T-helper 1 cell treated with Interleukin-12 subunit alpha and Interleukin-12 subunit beta and Interleukin-4 antibody, amounts not matched to agents 30 μg/mL and 1 μg/mL, for 36 hours (primary cell): ENCODE measurements around the gene ASB2.

ENCODE experiments used
- H3K27ac Mint-ChIP-seq: one replicate; pipeline ENCODE4 v1.8.0; 2021; ENCODE audit warnings: mild to moderate bottlenecking, mixed read lengths
- H3K27me3 Mint-ChIP-seq: one replicate; pipeline ENCODE4 v1.8.0; 2021; ENCODE audit warnings: low read depth, mixed read lengths
- H3K36me3 Mint-ChIP-seq: one replicate; pipeline ENCODE4 v1.8.0; 2021; ENCODE audit warnings: low read depth, mixed read lengths
- H3K4me1 Mint-ChIP-seq: one replicate; pipeline ENCODE4 v1.8.0; 2021; ENCODE audit warnings: low read depth, mixed read lengths
- H3K4me3 Mint-ChIP-seq: one replicate; pipeline ENCODE4 v1.8.0; 2021; ENCODE audit warnings: mild to moderate bottlenecking, moderate library complexity, mixed read lengths
- H3K9me3 Mint-ChIP-seq: one replicate; pipeline ENCODE4 v1.8.0; 2021; ENCODE audit warnings: mixed read lengths

ASB2 gene, protein sequence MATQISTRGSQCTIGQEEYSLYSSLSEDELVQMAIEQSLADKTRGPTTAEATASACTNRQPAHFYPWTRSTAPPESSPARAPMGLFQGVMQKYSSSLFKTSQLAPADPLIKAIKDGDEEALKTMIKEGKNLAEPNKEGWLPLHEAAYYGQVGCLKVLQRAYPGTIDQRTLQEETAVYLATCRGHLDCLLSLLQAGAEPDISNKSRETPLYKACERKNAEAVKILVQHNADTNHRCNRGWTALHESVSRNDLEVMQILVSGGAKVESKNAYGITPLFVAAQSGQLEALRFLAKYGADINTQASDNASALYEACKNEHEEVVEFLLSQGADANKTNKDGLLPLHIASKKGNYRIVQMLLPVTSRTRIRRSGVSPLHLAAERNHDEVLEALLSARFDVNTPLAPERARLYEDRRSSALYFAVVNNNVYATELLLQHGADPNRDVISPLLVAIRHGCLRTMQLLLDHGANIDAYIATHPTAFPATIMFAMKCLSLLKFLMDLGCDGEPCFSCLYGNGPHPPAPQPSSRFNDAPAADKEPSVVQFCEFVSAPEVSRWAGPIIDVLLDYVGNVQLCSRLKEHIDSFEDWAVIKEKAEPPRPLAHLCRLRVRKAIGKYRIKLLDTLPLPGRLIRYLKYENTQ

DNA sequence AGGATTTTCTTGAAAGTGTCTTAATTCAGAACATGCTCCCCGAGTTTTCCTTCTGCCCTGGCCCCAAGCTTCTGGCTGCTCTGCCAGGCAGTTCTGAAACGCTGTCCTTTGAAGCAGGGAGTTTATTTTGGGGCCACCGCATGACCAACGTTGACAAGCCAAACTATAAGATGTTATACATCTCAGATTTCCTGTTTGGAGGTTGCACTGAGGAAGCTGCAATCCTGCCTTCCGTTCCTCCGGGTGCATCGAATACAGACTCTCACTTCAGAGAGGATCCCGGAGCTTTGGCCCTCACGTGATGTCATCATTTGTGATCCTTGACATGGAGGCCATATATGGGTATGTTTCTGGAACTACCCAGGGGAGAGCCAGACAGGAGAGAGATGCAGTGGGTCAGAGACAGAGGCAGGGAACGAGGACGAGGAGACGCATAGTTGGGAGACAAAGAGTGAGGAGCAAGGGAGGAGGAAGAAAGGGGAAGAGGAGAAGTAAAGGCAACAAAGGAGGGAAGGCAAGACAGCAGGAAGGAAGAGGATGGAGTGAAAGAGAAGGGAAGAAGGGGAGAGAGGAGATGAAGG, at the start of gene ASB2:
ASB2 (minus strand) TSS at position 94 of the 581 bp plus-strand sequence. CDS start 12,031 bp downstream, outside the sequence.
- Mint-ChIP-seq H3K27me3 (no peaks in the 10 kb centered on the region), H3K36me3 (peaks cover 34% of the 10 kb centered on the region), H3K27ac (peak within 1 kb of the TSS; percentile 100), H3K4me1 (peaks cover 74% of the 10 kb centered on the region), H3K4me3 (peak within 1 kb of the TSS; percentile 83), H3K9me3 (peaks cover 12% of the 10 kb centered on the region)

DNA sequence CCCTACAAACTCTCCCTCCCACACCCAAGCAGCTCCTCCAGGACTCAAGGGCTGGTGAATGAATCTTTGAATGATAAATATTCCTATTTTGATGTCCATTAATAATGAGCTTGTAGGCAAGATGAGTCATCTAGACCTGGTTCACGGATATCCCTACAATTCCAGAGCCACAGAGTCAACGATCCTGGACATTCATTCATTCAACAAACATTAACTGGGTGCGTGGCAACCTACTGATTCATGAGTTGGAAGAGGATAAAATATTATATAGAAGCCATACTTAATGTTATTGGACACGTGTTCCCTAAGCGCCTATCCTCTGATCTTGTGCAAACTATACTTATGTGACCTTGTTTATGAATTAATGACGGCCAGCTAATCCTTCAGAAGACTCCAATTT, 49.4 kb upstream of the ASB2 start:
- Mint-ChIP-seq H3K4me3 (peak overlapping the region; percentile 70), H3K27me3 (peaks cover 6% of the 10 kb centered on the region), H3K27ac (no peak overlapping the region), H3K36me3 (no peaks in the 10 kb centered on the region), H3K9me3 (no peaks in the 10 kb centered on the region), H3K4me1 (peaks cover 43% of the 10 kb centered on the region)

DNA sequence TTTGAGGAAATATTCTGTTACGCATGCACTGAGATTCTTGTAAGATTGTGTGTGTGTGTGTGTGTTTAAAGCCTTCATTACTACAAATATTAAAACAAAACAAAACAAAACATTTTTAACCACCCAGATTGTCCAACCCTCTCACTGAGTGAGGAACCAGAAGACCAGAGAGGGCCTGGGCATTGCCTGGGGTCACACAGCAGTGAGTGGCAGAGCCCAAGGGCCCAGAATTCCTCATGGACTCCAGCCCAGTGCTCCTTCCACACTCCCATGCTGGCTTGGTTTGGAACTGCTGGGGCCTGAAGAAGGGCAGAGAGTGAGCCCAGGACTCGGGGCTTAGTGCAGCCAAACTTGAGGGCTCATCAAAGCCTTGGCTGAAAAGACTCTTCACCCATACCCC, 48.2 kb upstream of the ASB2 start:
- Mint-ChIP-seq H3K36me3 (no peaks in the 10 kb centered on the region), H3K27ac (no peak overlapping the region), H3K27me3 (peaks cover 11% of the 10 kb centered on the region), H3K4me3 (no peak overlapping the region), H3K4me1 (peaks cover 50% of the 10 kb centered on the region), H3K9me3 (no peaks in the 10 kb centered on the region)

DNA sequence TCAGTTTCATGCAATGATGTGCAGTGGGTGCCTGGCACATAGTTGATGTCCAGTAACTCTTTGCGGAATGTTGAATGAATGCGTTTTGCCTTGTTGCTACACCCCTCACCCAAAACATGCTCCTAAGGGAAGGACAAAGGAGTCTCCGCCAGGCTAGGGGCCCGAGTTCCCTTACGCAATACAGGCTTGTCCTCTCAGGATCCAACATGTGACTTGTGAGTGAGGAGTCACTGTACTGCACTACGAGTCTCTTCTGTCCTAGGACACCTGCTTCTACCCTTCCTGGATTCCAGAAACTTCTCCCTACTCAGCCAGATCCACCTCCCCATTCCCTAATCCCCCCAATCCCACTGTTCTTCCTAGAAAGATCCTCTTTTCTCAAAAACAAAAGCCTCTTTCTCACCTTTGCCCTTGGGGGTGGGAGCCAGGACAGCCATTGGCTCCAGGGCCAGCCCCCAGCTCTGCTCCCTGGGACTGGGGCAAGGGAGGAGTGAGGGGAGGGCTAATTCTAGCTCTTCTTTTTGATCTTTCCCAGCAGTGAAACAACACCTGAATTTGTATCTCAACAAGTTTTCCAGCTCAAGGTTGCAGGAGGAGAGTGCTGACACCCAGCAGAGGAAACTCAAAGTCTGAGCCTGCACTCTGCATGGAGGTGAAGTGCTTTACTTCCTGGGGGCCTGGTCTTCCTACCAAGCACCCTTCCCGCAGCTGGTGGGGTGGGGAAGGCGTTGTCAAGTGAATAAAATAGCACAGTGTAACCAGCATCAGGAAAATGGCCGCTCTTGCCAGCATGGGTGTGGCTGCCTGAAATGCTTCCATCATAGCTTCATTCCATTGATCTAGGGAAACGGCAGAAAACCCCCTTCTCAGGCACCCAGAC, 46.4 kb upstream of the ASB2 start:
- Mint-ChIP-seq H3K27ac (peak overlapping the region; percentile 68), H3K27me3 (peaks cover 17% of the 10 kb centered on the region), H3K4me3 (no peak overlapping the region), H3K4me1 (peaks cover 40% of the 10 kb centered on the region), H3K9me3 (no peaks in the 10 kb centered on the region), H3K36me3 (no peaks in the 10 kb centered on the region)

DNA sequence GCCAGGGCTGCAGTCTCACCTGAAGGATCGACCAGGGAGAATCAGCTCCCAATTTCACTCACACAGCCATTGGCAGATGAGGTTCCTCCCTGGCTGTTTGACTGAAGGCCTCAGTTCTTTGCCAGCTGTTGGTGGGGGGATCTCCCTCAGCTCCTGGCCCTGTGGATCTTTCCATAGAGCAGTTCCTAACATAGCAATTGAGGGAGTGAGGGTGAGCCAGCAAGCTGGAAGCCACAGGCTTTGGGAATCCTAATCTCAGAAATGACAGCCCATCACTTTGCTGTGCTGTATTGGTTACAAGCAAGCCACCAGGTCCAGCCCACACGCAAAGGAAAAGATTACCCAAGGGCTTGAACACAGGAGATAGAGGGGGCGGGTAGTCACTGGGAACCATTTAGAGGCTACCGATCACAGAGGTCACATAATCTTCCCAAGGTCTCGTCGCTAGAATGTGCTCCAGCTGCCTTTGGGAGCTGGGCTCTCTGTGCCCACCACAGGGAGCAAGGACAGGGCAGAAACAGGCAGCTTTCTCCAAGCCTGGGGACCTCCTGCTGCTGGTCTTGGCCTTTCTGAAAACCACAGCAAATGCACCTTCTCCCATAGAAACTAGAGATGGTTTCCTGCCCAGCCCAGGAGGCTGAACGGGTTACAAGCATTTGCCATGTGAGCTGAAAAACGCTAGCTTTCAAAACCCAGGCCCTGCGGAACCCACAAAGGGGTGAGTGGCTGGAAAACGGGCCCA, 45.2 kb upstream of the ASB2 start:
- peaks cover 40% of the 10 kb centered on the region for H3K4me1 Mint-ChIP-seq
- H3K27me3 Mint-ChIP-seq: peaks cover 19% of the 10 kb centered on the region
- H3K4me3 Mint-ChIP-seq: peak overlapping the region; percentile 13
- no peaks in the 10 kb centered on the region for H3K36me3 Mint-ChIP-seq
- no peaks in the 10 kb centered on the region for H3K9me3 Mint-ChIP-seq
- H3K27ac Mint-ChIP-seq: peak overlapping the region; percentile 56

DNA sequence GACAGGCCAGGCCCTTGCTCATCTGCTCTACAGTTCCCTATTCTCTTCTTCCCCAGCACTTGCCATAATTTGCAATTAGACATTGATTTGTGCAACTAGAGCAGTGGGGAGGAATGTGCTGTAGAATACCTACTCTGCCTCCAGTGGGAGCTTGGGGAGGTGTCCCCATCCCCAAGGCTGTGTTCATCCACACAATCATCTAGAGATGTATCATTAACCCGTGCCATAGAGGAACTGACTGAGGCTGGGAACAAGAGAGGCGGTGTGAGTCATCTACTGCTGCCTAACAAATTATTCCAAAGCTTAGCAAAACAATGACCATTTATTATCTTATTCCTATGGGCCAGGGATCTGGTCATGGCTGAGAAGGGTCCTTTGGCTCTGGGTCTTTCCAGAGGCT, 44.6 kb upstream of the ASB2 start:
- H3K27ac Mint-ChIP-seq: no peak overlapping the region
- H3K4me3 Mint-ChIP-seq: no peak overlapping the region
- H3K27me3 Mint-ChIP-seq: peaks cover 19% of the 10 kb centered on the region
- H3K4me1 Mint-ChIP-seq: peaks cover 39% of the 10 kb centered on the region
- H3K36me3 Mint-ChIP-seq: no peaks in the 10 kb centered on the region
- no peaks in the 10 kb centered on the region for H3K9me3 Mint-ChIP-seq

DNA sequence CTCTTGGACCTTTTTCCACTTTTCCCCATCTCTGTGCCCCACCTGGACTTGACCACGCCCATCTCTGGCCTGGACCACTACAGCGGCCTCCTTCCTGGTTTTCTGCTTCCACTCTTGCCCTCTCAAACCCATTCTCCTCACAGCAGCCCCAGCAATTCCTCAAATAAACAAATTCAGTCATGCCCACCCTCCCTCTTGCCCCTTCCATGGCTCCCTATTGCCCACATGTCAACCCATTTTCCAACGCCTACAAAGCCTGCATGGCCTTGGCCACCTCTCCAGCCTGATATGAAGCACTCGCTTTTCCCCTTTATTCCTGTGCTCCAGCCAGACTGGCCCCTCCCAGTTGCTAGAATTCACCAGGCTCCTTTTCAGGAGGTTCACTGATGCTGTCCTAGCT, 43.9 kb upstream of the ASB2 start:
- Mint-ChIP-seq H3K27ac (peak overlapping the region; percentile 28), H3K9me3 (no peaks in the 10 kb centered on the region), H3K4me1 (peaks cover 36% of the 10 kb centered on the region), H3K4me3 (no peak overlapping the region), H3K27me3 (peaks cover 19% of the 10 kb centered on the region), H3K36me3 (no peaks in the 10 kb centered on the region)

DNA sequence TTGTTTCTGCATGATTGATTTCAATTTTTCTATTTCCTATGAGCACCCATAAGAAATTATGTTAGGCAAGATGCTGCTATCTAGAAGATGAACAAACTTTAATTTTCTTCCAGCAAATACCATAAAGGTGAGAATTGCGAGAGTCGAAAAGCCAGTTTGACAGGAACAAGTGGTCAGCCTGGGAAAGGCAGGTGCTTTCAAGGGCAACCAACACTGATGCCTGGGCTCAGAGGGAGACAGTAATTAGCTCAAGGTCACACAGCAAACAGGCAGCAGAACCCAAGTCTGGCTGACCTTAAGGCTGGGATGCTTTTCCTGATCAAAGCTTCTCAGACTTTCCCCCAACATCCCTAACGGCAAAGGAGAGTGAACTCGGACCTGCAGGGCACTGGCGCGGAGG, 43.0 kb upstream of the ASB2 start:
- Mint-ChIP-seq H3K4me3 (no peak overlapping the region), H3K9me3 (no peaks in the 10 kb centered on the region), H3K27ac (no peak overlapping the region), H3K27me3 (peaks cover 19% of the 10 kb centered on the region), H3K36me3 (no peaks in the 10 kb centered on the region), H3K4me1 (peaks cover 40% of the 10 kb centered on the region)

DNA sequence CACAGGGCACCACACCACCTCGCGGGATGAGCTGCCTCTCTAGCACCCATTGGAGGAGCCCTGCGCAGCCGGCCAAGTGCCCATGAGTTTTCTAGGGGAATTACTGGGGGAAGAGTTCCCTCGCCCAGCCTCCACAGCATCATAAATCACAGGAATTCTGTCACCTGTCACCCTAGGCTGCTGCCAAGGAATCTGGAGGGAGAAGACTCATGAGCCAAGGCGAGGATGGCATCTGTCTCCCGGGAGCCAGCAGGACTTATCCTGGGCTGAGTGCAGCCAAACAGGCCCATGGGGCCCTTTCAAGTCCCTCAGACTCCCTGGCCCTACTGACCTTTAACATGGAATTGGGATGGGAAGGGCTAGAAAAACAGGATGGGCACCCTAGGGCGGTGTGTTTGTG, 41.9 kb upstream of the ASB2 start:
- H3K27ac Mint-ChIP-seq: no peak overlapping the region
- no peak overlapping the region for H3K4me3 Mint-ChIP-seq
- H3K9me3 Mint-ChIP-seq: no peaks in the 10 kb centered on the region
- peaks cover 15% of the 10 kb centered on the region for H3K27me3 Mint-ChIP-seq
- H3K4me1 Mint-ChIP-seq: peaks cover 41% of the 10 kb centered on the region
- H3K36me3 Mint-ChIP-seq: no peaks in the 10 kb centered on the region

DNA sequence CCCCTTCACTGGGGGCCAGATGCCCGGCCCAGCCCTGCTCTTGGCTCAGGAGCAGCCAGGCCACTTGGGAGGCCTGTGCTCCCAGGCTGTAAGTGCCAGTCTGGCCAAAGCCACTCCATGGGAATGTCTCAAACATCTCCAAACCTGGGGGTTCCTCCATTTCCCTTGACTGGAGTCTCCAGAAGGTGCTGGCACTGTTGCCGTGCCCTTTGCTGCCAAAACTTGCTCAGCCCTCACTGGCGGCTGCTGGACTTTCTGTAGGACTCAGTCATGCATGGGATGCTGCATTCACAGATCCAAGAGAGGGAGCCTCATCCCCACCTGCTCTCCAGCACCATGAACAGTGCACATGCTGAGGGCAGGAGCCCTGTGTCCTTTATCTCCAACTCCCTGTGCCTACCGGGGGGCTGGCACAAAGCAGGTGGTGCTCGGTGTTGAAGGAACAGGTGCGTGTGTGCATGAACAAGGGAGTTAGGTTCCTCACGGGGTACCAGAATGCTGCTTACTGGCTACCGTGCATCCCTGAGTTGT, 40.1 kb upstream of the ASB2 start:
- H3K4me1 Mint-ChIP-seq: peaks cover 32% of the 10 kb centered on the region
- H3K4me3 Mint-ChIP-seq: no peak overlapping the region
- H3K9me3 Mint-ChIP-seq: no peaks in the 10 kb centered on the region
- H3K27ac Mint-ChIP-seq: no peak overlapping the region
- H3K36me3 Mint-ChIP-seq: no peaks in the 10 kb centered on the region
- H3K27me3 Mint-ChIP-seq: peaks cover 12% of the 10 kb centered on the region

DNA sequence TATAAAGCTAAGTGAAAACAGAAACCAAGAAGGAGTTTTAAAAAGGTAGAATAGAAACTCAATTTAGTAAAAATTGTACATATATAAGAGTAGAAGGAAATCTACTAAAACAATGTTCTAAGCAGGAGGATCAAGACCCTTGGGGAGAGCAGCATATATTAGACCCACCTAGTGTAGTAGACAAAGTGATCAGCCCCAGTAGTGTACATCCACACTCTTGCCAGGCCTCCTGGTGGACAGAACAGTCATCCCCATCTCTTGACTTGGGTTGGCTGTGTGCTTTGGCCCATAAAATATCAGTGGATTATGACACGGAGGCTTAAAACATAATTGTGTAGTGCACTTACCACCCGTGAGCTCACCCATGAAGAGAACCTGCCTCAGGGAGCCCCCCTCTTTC, 38.9 kb upstream of the ASB2 start:
- H3K27me3 Mint-ChIP-seq: peaks cover 10% of the 10 kb centered on the region
- no peaks in the 10 kb centered on the region for H3K9me3 Mint-ChIP-seq
- peaks cover 30% of the 10 kb centered on the region for H3K4me1 Mint-ChIP-seq
- H3K36me3 Mint-ChIP-seq: no peaks in the 10 kb centered on the region
- H3K27ac Mint-ChIP-seq: no peak overlapping the region
- H3K4me3 Mint-ChIP-seq: no peak overlapping the region

DNA sequence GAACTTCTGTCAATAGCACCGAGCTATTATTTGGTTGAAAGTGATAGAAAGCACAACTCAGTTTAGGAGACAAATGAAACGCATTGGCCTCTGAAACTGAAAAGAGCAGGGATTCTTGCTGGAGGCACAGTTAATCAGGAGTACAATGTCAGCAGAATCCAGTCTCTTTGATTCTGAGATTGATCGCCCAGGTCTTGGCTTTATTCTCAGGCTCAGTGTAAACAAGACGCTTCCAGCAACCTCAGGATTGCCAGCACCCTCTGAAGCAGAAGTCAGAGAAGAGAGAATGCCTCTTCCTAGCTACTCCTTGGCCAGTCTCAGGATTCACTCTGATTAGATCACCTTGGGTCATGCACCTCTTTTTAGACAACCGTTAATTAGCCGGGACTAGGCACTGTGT, 38.0 kb upstream of the ASB2 start:
- peaks cover 8% of the 10 kb centered on the region for H3K27me3 Mint-ChIP-seq
- no peak overlapping the region for H3K27ac Mint-ChIP-seq
- no peak overlapping the region for H3K4me3 Mint-ChIP-seq
- H3K4me1 Mint-ChIP-seq: peaks cover 34% of the 10 kb centered on the region
- H3K36me3 Mint-ChIP-seq: no peaks in the 10 kb centered on the region
- H3K9me3 Mint-ChIP-seq: no peaks in the 10 kb centered on the region

DNA sequence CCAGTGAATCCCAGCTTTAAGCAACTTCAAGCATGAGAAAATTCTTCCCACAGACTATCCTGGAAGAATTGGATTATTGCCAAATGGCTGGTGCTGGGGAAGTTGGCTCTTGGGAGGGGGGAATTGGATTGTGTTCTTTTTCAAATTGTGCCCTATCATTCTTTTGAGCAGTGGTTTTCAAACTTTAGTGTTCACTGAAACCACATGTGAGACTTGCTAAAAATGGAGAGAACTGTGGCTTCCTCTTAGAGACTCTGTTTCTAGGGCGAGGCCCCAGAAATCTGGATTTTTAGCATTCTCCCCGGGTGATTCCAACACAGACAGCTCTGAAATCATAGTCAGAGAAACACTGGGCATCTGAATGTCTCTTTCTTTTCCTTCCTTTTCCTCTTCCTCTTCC, 35.4 kb upstream of the ASB2 start:
- Mint-ChIP-seq H3K4me3 (peak overlapping the region; percentile 22), H3K36me3 (no peaks in the 10 kb centered on the region), H3K9me3 (no peaks in the 10 kb centered on the region), H3K27me3 (no peaks in the 10 kb centered on the region), H3K27ac (peak overlapping the region; percentile 71), H3K4me1 (peaks cover 51% of the 10 kb centered on the region)
